ENCODE results near the gene CADM1.

CADM1 gene

DNA sequence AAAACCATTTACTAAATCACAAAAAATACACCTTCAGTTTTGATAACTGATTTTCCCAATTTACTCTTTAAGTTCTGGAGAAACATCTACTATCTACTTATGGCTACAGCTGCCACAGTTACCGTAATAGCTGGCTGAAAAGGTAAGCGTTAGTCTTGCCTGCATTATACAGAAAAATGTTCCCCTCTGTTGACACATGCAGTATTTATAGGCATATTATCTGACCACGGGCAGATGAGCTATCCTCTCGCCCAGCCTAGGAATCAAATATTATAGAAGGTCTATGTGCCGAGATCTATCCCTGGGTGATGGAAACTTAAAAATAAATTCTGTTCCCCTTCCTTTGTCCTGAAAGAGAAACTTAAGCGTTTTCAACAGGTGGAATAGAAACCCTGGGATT lies 283.8 kb downstream of the CADM1 start:
- Mint-ChIP-seq H3K36me3 (no peaks in the 10 kb centered on the region), H3K4me1 (no peaks in the 10 kb centered on the region), H3K4me3 (no peak overlapping the region), H3K9me3 (peaks cover 0 to 1% of the 10 kb centered on the region in 2 donors), H3K27me3 (peaks cover 0 to 3% of the 10 kb centered on the region in 2 donors), H3K27ac (no peak overlapping the region)
- no peak for DNase-seq
- ATAC-seq (replicated peaks) = no peak

- DNase-seq (no peak), ATAC-seq (replicated peaks) (no peak)
- Mint-ChIP-seq H3K9me3 (peaks cover 0 to 1% of the 10 kb centered on the region in 2 donors), H3K36me3 (no peaks in the 10 kb centered on the region), H3K4me3 (no peak overlapping the region), H3K27me3 (no peaks in the 10 kb centered on the region), H3K27ac (no peak overlapping the region), H3K4me1 (no peaks in the 10 kb centered on the region)
Measured at GRCh38 chr11:115219376-115219775, 284.8 kb downstream of the CADM1 start.

DNA sequence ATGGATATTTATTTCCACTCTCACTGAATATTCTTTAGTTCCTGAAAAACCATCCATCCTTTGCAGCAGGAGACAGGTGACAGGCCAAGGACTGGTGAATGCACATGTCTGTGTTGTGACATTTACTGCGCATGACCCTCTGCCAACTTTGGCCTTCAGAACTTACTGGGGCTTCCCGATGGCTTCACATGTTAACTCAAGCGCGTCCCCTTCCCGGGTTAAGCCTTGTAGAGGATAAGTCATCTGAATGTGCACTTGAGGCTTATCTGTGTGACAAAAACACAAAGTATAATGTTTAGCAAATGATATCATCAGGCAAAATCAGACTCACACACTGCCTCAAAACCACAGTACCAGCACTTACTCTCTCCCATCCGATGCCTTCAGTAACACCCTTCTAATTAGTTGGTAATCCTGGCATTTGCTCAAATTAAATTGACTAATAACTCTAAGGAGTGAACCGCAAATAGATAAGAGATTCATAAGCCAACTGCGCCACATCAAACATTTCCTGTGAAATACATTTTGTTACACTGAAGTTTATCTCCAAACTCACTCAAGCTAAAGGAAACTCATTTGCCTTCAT lies 286.4 kb downstream of the CADM1 start:
- Mint-ChIP-seq H3K27me3 (no peaks in the 10 kb centered on the region), H3K9me3 (peaks cover 0 to 1% of the 10 kb centered on the region in 2 donors), H3K36me3 (no peaks in the 10 kb centered on the region), H3K27ac (no peak overlapping the region), H3K4me1 (no peaks in the 10 kb centered on the region), H3K4me3 (no peak overlapping the region)
- DNase-seq (no peak), ATAC-seq (replicated peaks) (no peak)

- no peak for DNase-seq
- Mint-ChIP-seq H3K4me1 (no peaks in the 10 kb centered on the region), H3K36me3 (no peaks in the 10 kb centered on the region), H3K9me3 (no peaks in the 10 kb centered on the region), H3K4me3 (no peak overlapping the region), H3K27me3 (no peaks in the 10 kb centered on the region), H3K27ac (no peak overlapping the region)
- ATAC-seq (replicated peaks) = no peak
Measured at GRCh38 chr11:115215694-115216617, 288.3 kb downstream of the CADM1 start.

- Mint-ChIP-seq H3K27ac (no peak overlapping the region), H3K4me1 (no peaks in the 10 kb centered on the region), H3K36me3 (no peaks in the 10 kb centered on the region), H3K4me3 (no peak overlapping the region), H3K27me3 (no peaks in the 10 kb centered on the region), H3K9me3 (no peaks in the 10 kb centered on the region)
- ATAC-seq (replicated peaks) (no peak), DNase-seq (no peak)
Measured at GRCh38 chr11:115214644-115215234, 289.5 kb downstream of the CADM1 start.

GRCh38 chr11:115213007-115213406 lies 291.2 kb downstream of the CADM1 start:
- no peaks in the 10 kb centered on the region for H3K36me3 Mint-ChIP-seq
- H3K4me3 Mint-ChIP-seq = no peak overlapping the region
- no peak for DNase-seq
- H3K27me3 Mint-ChIP-seq = no peaks in the 10 kb centered on the region
- ATAC-seq (replicated peaks) = no peak
- H3K4me1 Mint-ChIP-seq = no peaks in the 10 kb centered on the region
- H3K27ac Mint-ChIP-seq = no peak overlapping the region
- no peaks in the 10 kb centered on the region for H3K9me3 Mint-ChIP-seq

- Mint-ChIP-seq H3K4me1 (no peaks in the 10 kb centered on the region), H3K27ac (no peak overlapping the region), H3K36me3 (no peaks in the 10 kb centered on the region), H3K9me3 (no peaks in the 10 kb centered on the region), H3K4me3 (no peak overlapping the region), H3K27me3 (no peaks in the 10 kb centered on the region)
- no peak for ATAC-seq (replicated peaks)
- DNase-seq = no peak
Measured at GRCh38 chr11:115208808-115209259, 295.4 kb downstream of the CADM1 start.

GRCh38 chr11:115207916-115208315 lies 296.3 kb downstream of the CADM1 start:
- Mint-ChIP-seq H3K36me3 (no peaks in the 10 kb centered on the region), H3K4me1 (no peaks in the 10 kb centered on the region), H3K27me3 (no peaks in the 10 kb centered on the region), H3K4me3 (no peak overlapping the region), H3K9me3 (no peaks in the 10 kb centered on the region), H3K27ac (no peak overlapping the region)
- DNase-seq (no peak), ATAC-seq (replicated peaks) (no peak)

DNA sequence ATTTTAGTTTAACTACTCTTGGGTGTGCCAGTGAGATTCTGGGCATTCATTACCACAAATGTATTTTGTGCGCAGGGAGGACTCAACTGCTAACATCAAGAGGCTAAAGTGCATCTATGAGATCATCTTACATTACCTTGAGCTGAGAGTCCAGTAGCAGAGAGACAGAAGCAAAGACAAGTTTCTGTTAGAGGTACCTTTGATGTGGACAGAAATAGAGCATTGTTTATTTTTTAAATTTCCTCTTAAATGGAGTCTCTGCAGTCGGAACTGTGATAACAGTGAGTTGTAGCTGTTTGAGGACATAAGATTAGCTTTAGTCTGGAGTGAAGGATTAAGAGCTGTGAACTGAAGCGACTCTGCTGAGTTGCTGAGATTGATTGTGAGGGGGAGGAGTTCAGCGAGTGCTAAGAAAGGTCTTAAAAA lies 297.0 kb downstream of the CADM1 start:
- H3K9me3 Mint-ChIP-seq = no peaks in the 10 kb centered on the region
- H3K36me3 Mint-ChIP-seq = no peaks in the 10 kb centered on the region
- H3K4me3 Mint-ChIP-seq = no peak overlapping the region
- no peaks in the 10 kb centered on the region for H3K27me3 Mint-ChIP-seq
- H3K27ac Mint-ChIP-seq = no peak overlapping the region
- DNase-seq = no peak
- H3K4me1 Mint-ChIP-seq = no peaks in the 10 kb centered on the region
- no peak for ATAC-seq (replicated peaks)

- H3K36me3 Mint-ChIP-seq = no peaks in the 10 kb centered on the region
- ATAC-seq (replicated peaks) (no peak), DNase-seq (no peak)
- no peak overlapping the region for H3K4me3 Mint-ChIP-seq
- H3K9me3 Mint-ChIP-seq = no peaks in the 10 kb centered on the region
- no peak overlapping the region for H3K27ac Mint-ChIP-seq
- H3K4me1 Mint-ChIP-seq = no peaks in the 10 kb centered on the region
- H3K27me3 Mint-ChIP-seq = no peaks in the 10 kb centered on the region
Measured at GRCh38 chr11:115206365-115207022, 297.7 kb downstream of the CADM1 start.

- no peak overlapping the region for H3K27ac Mint-ChIP-seq
- no peaks in the 10 kb centered on the region for H3K4me1 Mint-ChIP-seq
- H3K36me3 Mint-ChIP-seq = no peaks in the 10 kb centered on the region
- H3K4me3 Mint-ChIP-seq = no peak overlapping the region
- H3K9me3 Mint-ChIP-seq = no peaks in the 10 kb centered on the region
- ATAC-seq (replicated peaks) (no peak), DNase-seq (no peak)
- H3K27me3 Mint-ChIP-seq = no peaks in the 10 kb centered on the region
Measured at GRCh38 chr11:115202900-115203552, 301.2 kb downstream of the CADM1 start.

- H3K4me3 Mint-ChIP-seq = no peak overlapping the region
- ATAC-seq (replicated peaks) (no peak), DNase-seq (no peak)
- H3K9me3 Mint-ChIP-seq = no peaks in the 10 kb centered on the region
- H3K36me3 Mint-ChIP-seq = no peaks in the 10 kb centered on the region
- no peak overlapping the region for H3K27ac Mint-ChIP-seq
- H3K27me3 Mint-ChIP-seq = no peaks in the 10 kb centered on the region
- H3K4me1 Mint-ChIP-seq = no peaks in the 10 kb centered on the region
Measured at GRCh38 chr11:115202074-115202473, 302.1 kb downstream of the CADM1 start.

DNA sequence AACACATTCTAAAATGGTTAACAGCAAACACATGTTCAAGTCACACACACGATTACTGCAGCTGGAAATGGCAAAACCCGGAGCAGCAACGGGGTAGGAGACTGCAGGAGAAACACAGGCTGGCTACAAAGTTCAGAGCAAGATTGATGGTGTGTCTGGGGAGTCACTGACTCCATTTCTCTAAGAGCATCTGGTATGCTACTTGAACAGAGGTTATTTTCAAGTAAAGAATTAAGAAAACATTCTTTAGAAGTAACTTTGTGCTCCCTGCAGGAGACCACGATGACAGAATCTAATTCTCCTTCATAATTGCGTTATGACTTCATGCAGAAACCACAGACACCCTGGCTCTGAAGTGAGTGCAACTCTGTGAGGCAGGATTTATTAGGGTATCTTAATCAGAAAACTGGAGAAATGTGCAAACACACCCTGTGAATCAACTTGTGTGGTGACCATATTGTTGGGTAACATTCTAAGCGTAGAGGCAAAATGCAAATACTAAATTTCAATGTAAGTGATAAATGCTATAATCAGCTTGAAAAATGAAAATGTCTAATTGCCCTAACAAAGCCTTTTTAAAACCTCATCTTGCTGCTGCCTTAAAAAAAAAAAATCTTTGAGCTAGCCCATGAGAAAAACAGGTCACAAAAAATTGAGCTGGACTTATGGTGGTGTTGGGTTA lies 303.0 kb downstream of the CADM1 start:
- DNase-seq (no peak), ATAC-seq (replicated peaks) (no peak)
- Mint-ChIP-seq H3K27ac (no peak overlapping the region), H3K4me3 (no peak overlapping the region), H3K27me3 (no peaks in the 10 kb centered on the region), H3K9me3 (no peaks in the 10 kb centered on the region), H3K4me1 (no peaks in the 10 kb centered on the region), H3K36me3 (no peaks in the 10 kb centered on the region)

Data from stimulated activated naive B cell treated with anti-CD40 and anti-IgM and Interleukin-4, amounts not matched to agents 10 μg/mL and 1 μg/mL and 100 μg/mL, for 72 hours (primary cell).